Brain microvascular endothelial cell (primary cell): ENCODE results near the gene C11orf87.
A peak's percentile ranks its signal among the peaks of the same experiment; 100 is the strongest.

ENCODE experiments used
- DNase-seq: peaks from one replicate; pipeline ENCODE4 v3.0.0-alpha.2; 2020
- H3K27ac ChIP-seq: fragments of 250-450 bp; sonication (Bioruptor Pico); 2 replicates; pipeline ENCODE4 v1.5.1; 2020; ENCODE audit warnings: mild to moderate bottlenecking, moderate library complexity
- H3K27me3 ChIP-seq: fragments of 250-450 bp; sonication (Bioruptor Pico); replicated peaks from 2 replicates; pipeline ENCODE4 v1.5.1; 2020; ENCODE audit warnings: mild to moderate bottlenecking
- H3K36me3 ChIP-seq: fragments of 250-450 bp; sonication (Bioruptor Pico); replicated peaks from 2 replicates; pipeline ENCODE4 v1.5.1; 2020; ENCODE audit warnings: mild to moderate bottlenecking
- H3K4me3 ChIP-seq: 2 replicates; pipeline ENCODE4 v1.5.1; 2011; ENCODE audit warnings: low read depth, mild to moderate bottlenecking, control low read depth, low read length, moderate library complexity
- CTCF ChIP-seq: IDR thresholded peaks from 2 replicates; pipeline ENCODE4 v1.5.1; 2011; ENCODE audit warnings: low read depth, mild to moderate bottlenecking, moderate library complexity, low read length, control low read depth, inconsistent platforms; ENCODE audit errors: missing control alignments
- in situ Hi-C: cut with HindIII; loops from 2 replicates; pipeline ENCODE4 v1.10.0; 2017; ENCODE audit warnings: low sequenced_read_pairs, low pct_ligation_motif_present

The C11orf87 gene

DNA sequence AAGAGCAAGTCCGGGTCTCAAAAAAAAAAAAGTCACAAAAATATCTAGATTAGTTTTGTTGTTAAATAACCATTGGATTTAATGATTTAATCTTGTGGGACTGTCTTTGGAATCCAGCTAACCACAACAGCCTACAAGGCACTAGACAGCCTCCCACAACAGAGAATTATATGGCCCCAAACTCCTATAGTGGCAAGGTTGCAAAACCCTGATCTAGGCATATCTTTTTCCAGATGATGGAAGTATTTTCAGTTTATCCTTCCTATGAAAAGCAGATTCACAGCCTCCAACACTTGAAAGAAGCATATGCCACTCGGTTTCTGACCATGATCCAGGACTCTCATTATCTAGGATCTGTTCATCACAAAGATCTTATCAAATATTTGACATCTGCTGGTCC lies 5.4 kb upstream of the C11orf87 start:
- no peak for DNase-seq
- no peak for TF ChIP-seq CTCF
- Histone ChIP-seq H3K27me3 (no peaks in the 10 kb centered on the region), H3K36me3 (no peaks in the 10 kb centered on the region), H3K4me3 (no peak overlapping the region), H3K27ac (no peak overlapping the region)
- in situ Hi-C loops, result no loop called here

DNA sequence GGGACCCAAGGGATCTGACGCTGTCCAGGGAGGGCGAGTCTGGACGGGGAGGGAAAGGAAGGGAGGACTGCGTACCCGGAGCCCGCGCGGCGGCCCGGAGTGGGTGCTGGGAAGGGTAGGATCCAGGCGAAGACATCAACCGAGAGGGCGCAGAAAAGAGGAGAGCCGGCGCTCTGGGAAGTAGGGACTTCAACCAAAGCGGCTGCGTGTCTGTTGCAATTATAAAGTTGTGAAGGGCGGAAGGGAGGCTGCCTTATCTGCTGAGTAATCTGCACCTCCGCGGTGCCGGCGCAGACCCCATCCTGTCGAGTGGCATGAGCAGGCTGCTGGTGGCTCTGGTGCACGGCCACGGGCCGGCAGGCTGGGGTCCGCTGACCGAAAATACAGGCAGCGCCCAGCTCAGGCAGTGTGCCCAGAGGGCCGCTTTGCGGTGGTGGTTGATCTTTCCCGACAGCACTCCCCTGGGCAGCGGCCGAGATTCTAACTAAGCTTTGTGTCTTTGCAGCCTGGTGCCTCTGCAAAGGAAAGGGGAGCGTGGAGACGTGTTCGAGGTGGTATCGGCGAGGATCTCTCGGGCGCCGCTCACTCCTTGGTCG lies 978 bp downstream of the C11orf87 start:
- H3K4me3 ChIP-seq, result peak overlapping the region; percentile 50
- H3K36me3 ChIP-seq, result no peaks in the 10 kb centered on the region
- peak; percentile 7 for DNase-seq
- TF ChIP-seq CTCF, result no peak
- in situ Hi-C loops, result no loop called here
- H3K27me3 ChIP-seq, result peaks cover 12% of the 10 kb centered on the region
- H3K27ac ChIP-seq, result no peak overlapping the region

GRCh38 chr11:109423466-109424190 lies 1.6 kb downstream of the C11orf87 start:
- in situ Hi-C loops, result no loop called here
- H3K36me3 ChIP-seq, result no peaks in the 10 kb centered on the region
- no peak for DNase-seq
- no peak for TF ChIP-seq CTCF
- no peak overlapping the region for H3K27ac ChIP-seq
- H3K4me3 ChIP-seq, result peak overlapping the region; percentile 50
- H3K27me3 ChIP-seq, result peaks cover 12% of the 10 kb centered on the region

DNA sequence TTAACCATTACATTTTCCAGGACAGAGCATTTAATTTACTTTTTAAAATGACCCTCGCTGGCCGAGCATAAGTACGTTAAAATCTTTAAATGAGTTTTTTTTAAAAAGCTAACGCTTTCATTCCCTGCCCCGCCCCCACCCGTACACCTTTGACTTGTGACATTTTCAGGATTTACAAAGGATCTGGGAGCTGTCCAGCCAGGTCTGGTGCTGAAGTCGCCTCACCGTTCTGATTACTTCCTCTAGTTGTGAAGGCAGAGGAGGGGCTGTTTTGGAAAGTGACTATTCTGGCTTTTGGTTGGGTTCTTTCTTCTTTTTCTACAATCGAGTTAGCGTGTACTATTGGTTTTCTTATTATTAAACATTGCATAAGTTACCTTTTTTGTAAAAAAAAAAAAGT lies 2.9 kb downstream of the C11orf87 start:
- Histone ChIP-seq H3K4me3 (no peak overlapping the region), H3K27me3 (peaks cover 12% of the 10 kb centered on the region), H3K27ac (no peak overlapping the region), H3K36me3 (no peaks in the 10 kb centered on the region)
- DNase-seq, result no peak
- TF ChIP-seq CTCF, result no peak
- in situ Hi-C loops, result no loop called here

- peak; percentile 30 for TF ChIP-seq CTCF
- Histone ChIP-seq H3K36me3 (no peaks in the 10 kb centered on the region), H3K27ac (no peak overlapping the region), H3K27me3 (peaks cover 12% of the 10 kb centered on the region), H3K4me3 (no peak overlapping the region)
- in situ Hi-C loops, result no loop called here
- no peak for DNase-seq
Observed at GRCh38 chr11:109425554-109425953, 3.6 kb downstream of the C11orf87 start.
